Omental fat pad (tissue), 4 donors: Measurements from ENCODE around the gene SMIM13. TPM values are rescaled to one million over a fixed set of nuclear protein-coding genes. Genes with fewer than 3 reads are reported as not detected.
"Not testable (repeated sequence)": the region's sequence is repeated elsewhere in the genome, so short reads cannot be mapped to it uniquely, and the experiment has no call there.

Experiments used
- ATAC-seq: fragments of 150-250 bp; one replicate; pipeline ENCODE4 v1.9.1; 2016; ENCODE audit warnings: mild to moderate bottlenecking, moderate library complexity; ENCODE audit not compliant: low FRiP score
- DNase-seq: peaks from one replicate; pipeline ENCODE4 v3.0.0-alpha.2; 2019; ENCODE audit warnings: low spot score
- CTCF ChIP-seq, 3 donors: fragments of 450-650 bp; IDR thresholded peaks; one replicate each; pipeline ENCODE4 v1.5.1; 2016 to 2017; ENCODE audit warnings: antibody characterized with exemption in 3 of 3, mild to moderate bottlenecking in 3 of 3, moderate library complexity in 2 of 3
- total RNA-seq, 4 donors: library from RNA; depleted of rRNA; stranded (reverse); fragments of >200 nt; gene quantifications; one replicate each; pipeline ENCODE4 v1.1.0, GENCODE V29; 2016

Gene SMIM13
- total RNA-seq, 4 donors from 2014 or later: 7.7 to 10.0 (median 8.2) TPM

GRCh38 chr6:11108726-11109125, 15.1 kb downstream of the SMIM13 start:
- TF ChIP-seq CTCF (IDR thresholded peaks at IDR 0.05): no peak
- no peak for DNase-seq
- no peak for ATAC-seq

- ATAC-seq (no peak), DNase-seq (no peak)
- no peak for TF ChIP-seq CTCF (IDR thresholded peaks at IDR 0.05)
Measured at GRCh38 chr6:11110921-11111768, 17.5 kb downstream of the SMIM13 start, which contains the start of gene ERVFRD-1. ERVFRD-1 (minus strand) TSS chr6:11111725; CDS start chr6:11105310, 6,415 bp downstream.

- DNase-seq: no peak
- TF ChIP-seq CTCF (IDR thresholded peaks at IDR 0.05): no peak
- no peak for ATAC-seq
Measured at GRCh38 chr6:11111769-11112437, 18.3 kb downstream of the SMIM13 start.

- no peak for TF ChIP-seq CTCF (IDR thresholded peaks at IDR 0.05)
- ATAC-seq (no peak), DNase-seq (no peak)
Measured at GRCh38 chr6:11113038-11113437, 19.4 kb downstream of the SMIM13 start.

- DNase-seq: not testable (repeated sequence)
- peak; percentile 79 for ATAC-seq
Measured at GRCh38 chr6:11115808-11116536, 22.3 kb downstream of the SMIM13 start.

GRCh38 chr6:11120271-11121005, 26.8 kb downstream of the SMIM13 start:
- ATAC-seq: no peak
- no peak for TF ChIP-seq CTCF (IDR thresholded peaks at IDR 0.05)
- no peak for DNase-seq
